GM18517 (cell line): Measurements from ENCODE around the gene MAT2A.
"Not testable (repeated sequence)": the region's sequence is repeated elsewhere in the genome, so short reads cannot be mapped to it uniquely, and the experiment has no call there.

Source experiments
- ATAC-seq: cut with Tn5 transposase; IDR thresholded peaks from one replicate; pipeline ENCODE4 v1.9.1; 2021; ENCODE audit warnings: mild to moderate bottlenecking, moderate library complexity; ENCODE audit not compliant: unreplicated experiment

Gene MAT2A

DNA sequence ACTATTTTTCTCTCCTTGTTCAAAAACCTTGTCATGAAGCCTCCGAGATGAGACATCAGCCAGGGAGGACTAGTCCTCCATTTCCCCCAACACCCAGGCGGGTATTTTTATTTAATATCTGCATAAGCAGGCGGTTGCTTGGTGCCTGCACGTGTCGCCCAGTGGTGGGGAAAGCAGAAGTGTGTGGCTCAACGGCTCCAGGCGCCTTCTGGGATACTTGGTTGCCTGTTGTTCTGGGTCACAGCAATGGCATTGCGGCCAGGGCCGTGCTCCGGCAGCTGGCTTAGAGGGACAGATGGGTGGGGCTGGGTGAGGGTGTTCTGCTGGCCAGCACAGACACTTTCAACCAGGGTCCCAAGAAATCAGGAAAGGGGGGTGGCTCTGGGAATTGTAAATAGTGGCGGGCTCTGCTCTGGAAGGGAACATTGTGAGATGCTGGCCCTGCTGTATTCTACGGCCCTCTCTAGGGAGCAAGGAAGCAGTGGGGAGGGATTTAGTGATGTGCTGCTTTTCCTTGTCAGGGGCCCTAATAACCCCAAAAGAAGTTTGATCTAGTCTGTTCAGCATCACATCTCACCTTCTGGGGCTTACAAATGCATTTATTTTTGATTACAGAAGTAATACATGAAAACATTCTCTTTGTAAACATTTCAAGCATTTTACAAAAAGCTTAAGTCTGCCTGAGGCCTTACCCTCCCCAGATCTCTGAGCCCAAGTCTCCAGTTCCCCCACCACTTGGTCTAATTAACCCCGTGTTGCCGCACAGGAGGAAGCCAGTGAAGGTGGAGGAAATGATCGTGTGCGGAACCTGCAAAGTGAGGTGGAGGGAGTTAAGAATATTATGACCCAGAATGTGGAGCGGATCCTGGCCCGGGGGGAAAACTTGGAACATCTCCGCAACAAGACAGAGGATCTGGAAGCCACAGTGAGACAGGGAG is 39.5 kb downstream of the MAT2A start:
- peak; percentile 30 for ATAC-seq

DNA sequence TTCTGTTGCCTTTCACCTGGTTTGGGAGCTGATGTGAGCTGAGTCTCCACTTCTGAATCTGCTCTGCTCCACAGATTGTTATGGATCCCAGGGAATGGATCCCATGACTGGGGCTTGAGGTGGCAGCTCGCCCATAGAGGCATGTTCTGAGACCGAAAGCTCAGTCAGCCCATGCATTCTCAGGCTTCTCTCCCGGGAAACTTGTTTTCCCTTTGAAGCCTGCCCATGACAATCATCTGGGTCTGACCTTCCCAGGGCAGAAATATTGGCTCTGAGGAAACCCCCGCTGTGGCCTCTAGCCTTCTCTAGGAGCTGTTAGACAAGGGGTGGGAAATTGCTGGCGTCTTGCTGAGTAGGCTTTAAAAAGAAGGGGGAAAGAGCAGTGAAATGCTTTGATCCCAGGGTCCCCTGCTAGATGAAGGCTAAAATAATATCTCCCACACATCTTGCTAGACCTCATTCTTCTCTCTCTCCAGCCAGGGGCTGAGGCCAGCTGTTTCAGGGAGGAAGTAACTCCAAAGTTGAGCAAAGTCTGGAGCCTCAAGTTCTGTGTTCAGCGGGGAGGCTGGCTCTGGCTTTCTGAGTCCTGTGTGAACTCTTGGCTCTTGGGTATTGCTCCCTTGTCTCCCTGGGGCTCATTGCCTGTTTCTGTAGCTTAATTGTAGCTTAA is 40.4 kb downstream of the MAT2A start:
- ATAC-seq = no peak

DNA sequence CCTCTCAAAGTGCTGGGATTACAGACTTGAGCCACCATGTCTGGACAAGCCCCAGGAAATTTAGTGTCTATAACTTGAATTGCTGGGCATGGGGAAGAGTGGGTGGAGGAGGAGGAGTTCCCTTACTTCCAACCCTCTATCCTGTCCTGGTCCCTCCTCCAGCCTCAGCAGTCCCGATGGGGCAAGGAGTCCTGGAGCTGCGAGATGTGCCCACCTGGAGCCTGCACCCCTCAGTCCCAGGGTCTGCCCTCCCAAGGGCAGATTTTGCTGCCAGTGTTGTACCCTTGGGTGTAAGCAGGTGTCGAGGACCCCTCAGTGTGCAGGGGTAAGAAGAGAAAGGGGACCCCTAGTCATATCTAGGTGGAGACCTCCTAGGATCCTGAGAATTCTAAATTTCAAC is 41.2 kb downstream of the MAT2A start:
- no peak for ATAC-seq

DNA sequence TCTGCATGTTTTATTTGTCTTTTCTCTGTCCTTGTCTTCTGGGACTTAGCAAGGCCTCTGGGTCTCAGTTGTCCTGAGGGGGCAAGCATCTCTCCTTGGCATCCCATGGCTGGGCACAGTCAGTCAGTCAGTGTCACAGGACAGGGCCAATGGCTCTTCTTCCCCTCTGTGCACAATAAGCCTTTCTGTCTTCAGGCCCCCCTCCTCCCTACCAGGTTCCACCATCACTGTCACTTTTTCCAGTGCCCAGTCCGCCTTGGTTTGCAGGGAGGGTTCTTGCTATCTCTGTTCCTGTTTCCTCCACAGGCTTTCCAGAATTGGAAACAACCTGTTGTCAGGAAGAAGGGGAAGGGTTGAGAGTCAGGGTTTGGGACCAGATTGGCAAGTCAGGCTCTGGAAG is 43.5 kb downstream of the MAT2A start:
- ATAC-seq = no peak

DNA sequence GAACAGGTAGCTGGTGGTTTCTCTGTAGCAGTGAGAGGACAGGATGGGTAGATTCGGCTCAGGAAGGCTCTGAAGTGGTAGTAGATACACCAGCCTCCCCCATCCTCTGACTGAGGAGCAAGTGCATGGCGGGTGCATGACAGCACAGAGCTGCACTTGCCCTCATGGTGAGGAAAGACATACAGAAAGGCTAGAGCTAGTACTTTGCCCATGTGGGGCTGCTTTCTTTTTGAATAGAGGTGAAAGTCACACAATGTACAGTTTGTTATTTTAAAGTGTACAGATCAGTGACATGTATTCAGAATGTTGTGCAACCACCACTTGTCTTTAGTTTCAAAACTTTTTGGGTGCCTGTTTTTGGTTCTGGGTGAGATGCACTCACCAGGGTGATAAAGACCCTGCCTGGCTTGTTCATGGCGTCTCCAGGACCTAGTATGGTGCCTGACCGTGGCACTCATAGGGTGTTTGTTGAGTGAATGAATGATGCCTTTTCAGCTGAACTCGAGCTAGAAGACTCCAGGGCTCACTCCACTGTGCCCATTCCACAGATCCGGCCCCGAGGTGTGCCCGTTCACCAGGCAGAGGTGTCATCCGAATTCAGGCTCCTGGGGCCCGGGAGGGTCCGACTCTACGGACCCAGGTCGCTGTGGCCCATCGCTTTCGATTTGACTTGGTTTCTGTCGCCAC is 44.8 kb downstream of the MAT2A start:
- no peak for ATAC-seq

DNA sequence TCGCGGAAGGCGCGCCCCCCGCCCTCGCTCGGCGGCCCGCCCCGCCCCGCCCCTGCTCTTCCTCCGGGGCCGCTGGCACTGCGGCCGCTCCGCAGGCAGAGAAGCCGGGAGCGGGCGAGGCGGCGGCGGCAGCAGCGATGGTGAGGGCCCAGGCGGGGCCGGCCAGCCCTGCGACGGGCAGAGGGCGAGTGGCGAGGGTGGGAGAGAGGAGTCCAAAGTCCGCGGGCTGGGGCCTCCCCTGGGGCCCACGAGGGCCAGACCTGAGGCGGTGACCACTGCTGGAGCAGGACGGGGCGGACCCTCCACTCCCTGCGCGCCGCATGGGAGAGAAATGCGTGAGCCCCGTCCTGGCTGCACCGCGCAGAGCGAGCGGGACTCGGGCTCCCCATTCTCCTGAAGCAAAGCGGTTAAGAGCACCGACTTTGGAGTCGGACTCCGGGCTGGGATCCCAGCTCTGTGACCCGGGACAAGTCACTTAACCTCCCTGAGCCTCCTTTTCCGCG is 45.4 kb downstream of the MAT2A start, which contains the start of gene VAMP5:
Gene VAMP5 (plus strand): TSS at position 78 of the 503 bp plus-strand sequence. CDS start 60 bp downstream, at position 138.
- peak; percentile 56 for ATAC-seq

DNA sequence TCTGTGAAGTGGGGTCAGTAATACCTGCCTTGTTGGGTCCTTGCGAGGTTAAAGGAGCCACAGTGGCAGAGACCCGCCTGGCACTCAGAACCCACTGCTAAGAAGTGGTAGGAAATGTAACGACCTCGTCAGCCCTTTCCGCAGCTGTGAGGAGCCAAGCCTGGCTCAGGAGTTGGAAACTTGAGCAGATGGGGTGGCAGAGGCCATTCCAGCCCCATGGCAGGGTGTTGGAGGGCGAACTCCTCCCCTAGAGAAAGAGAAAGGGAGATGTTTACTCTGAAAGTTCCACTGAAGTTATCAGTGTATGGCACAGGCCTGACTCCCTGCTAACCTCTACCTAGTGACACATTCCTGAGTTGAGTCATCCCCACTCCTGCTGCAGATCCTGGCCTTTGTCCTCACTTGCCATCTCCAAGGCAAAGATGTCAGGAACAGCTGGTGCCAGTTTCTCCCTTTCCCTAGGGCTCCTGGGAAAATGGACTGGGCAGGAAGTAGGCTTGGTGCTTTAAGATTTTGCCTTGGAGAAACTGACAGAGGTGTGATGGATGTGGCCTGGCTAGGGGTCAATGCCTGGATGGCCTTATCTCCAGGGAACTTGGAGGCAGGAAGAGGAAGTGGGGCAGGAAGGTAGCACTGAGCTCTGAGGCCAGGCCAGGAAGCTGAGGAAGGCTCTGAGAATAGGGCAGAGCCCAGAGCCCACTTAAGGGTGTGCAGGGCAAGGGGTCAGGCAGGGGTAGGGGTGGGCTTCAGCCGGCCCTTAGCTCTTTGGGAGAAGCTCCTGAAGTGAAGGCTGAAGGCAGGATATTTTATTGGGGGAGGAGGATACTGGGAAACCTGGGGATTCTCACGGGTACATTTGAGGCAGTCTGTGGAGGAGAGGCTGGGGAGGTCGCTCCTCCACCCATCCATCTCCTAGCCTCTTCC is 46.2 kb downstream of the MAT2A start:
- ATAC-seq = peak; percentile 44

DNA sequence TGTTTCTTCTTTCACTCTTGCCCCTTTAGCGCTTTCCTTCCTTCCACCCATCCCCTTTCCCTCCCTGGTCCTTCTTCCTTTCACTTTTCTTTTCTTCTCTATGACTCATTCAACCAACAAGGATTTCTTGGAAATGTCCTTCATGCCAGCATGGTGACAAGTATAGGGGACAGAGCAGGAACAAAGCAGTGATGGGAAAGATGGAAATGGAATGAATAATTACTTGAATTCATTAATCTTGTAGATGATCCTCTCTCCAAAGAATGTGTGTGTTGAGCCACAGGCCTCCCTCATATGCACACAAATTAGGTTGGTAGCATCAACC is 46.8 kb downstream of the MAT2A start:
- no peak for ATAC-seq

DNA sequence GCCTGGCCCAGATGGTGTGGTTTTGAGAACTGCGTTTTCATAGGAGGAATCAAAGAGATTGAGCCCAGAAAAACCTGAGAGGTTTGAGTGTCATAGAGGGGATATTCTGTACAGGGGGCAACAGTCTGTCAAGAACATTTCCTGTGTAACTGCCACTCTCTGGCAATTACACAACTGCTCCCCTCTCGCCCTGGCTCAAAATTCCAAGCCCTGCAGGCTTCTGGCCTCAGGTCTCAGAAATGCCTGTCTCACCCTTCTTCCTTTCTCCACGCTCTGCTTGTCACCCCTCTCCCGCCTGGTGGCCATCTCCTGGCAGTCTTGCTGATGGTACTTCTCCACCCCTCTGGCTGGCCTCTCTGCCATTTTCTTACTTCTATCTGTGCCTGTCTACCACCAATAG is 49.3 kb downstream of the MAT2A start:
- no peak for ATAC-seq

DNA sequence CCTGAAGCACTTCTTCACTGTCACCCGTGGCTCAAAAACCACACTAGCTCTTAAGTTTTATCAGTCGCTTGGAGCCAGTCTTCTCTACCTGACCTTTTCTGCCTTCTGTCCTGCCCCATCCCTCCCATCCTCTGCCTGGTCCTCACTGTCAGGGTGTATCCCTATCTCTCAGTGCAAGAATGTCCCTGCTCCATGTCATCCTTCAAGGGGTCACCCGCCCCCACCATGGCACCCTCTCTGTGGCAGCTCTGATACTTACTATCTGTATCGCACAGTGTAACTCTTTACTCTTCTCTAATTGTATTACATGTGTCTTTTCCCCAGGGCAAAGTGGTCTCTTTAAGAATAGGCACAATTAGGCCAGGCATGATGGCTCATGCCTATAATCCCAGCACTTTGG is 49.7 kb downstream of the MAT2A start:
- no peak for ATAC-seq

DNA sequence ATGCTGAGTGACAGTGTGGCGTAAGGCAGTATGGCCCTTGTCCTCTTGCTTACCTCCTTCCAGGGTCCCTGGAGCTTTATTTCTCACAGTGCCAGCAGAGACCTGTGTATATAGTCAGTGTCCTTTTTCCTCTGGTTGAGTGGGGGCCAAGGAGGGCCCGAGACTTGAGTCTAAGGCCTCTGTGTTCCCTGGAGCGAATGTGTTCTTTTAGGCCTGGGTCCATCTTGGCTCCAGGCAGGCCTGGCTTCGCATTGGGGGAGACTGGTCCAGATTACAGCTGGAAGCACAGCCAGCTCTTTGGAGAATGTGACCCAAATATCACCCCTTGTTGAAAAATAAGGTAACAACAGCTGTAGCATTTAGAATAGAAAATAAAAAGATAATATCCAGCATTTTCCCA is 50.2 kb downstream of the MAT2A start:
- ATAC-seq = no peak

DNA sequence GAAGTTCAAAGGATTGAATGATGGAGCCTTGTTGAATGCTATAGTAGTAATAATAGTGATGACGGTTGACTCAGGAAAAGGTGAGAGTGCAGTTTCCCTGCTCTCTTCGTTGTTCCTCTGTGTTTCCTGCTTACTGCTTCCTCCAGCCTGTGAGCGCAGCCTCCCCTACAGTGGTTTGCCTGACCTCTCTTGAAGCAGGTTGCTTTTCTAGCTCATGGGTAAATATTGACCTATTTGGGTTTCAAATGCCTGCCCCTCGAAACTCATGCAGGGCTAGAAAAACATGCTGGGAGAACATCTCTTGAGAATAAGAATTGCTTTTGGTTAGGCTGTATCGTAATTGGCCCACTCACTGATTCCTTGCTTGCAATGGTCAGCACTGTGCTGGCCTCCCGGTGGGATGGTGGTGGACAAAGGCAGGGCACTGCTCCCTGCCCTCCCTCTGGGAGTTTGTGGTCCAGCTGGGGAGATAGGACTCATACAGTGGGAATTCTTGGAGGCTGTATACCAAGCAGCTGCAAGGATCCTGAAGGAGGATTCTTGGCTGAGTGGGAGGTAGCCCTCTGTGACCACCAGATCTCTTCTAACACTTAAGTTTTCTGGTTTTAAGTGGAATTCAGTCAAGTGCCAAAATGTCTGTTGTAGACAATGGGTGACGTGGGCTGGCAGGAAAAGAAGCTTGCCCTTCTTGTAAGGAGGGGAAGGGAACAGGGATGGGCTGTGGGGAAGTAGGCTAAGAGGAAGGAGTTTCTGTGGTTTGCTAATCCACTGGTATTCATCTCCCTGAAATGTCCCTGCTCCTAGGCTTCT is 51.2 kb downstream of the MAT2A start:
- ATAC-seq = no peak

DNA sequence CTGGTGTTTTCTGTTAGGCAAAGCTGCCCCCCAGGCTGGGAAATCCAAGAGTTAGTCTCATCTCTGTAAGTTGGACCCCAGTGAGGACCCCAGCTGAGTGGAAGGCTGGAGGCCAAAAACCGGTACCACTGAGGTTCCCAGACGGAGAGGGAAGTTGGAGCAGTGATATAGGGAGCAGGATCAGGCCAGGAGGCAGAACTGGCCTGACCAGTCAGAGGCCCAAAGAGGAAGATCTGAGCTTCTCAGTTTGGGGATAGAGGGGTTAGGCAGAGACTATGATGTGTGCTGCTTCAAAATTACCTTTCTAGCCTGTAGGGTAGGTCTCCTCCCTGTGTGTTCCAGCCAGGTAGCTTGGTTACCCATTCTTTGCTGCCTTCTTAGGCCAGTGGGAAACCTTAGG is 52.0 kb downstream of the MAT2A start:
- no peak for ATAC-seq

DNA sequence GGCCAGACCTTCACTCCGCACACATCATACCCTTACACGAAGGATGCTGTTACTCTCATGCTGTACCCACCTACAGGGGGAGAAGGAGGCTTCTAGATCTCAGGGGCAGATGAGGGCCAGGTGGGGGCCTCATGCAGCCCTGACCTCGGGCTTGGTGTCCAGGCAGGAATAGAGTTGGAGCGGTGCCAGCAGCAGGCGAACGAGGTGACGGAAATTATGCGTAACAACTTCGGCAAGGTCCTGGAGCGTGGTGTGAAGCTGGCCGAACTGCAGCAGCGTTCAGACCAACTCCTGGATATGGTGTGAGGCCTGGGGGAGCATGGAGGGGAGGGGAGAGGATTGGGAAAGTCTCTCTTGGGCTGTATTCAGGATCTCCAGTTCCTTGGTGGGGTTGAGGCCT is 52.6 kb downstream of the MAT2A start:
- ATAC-seq = no peak

DNA sequence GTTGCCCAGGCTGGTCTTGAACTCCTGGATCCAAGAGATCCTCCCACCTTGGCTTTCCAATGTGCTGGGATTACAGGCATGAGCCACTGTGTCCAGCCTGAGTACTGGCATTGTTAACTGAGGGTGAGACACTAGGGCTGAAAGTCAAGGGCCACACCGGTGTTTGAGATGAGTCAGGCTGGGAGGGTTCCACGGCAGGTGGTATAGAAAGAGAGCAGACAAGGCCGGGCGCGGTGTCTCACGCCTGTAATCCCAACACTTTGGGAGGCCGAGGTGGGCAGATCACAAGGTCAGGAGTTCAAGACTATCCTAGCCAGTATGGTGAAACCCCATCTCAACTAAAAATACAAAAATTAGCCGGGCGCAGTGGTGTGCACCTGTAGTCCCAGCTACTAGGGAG is 53.3 kb downstream of the MAT2A start:
- not testable (repeated sequence) for ATAC-seq

DNA sequence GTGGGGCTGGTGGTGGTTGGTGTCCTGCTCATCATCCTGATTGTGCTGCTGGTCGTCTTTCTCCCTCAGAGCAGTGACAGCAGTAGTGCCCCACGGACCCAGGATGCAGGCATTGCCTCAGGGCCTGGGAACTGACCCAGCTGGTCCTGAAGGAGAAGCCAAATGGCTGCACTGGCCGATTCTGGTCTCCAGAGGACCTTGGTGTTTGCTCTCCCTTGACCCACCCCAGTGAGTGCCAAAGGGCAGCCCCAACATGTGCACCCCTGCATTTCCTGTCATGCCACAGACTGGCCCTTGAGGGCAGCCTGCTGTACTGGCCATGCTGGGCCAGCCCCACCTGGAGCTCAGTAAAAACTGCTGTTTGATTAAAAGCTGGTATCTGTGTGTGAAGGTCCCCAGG is 54.1 kb downstream of the MAT2A start:
- ATAC-seq = no peak
